Activated T-helper 1 cell treated with anti-CD3 and anti-CD28 coated beads, Interleukin-12 subunit alpha, Interleukin-12 subunit beta, Interleukin-2, Interleukin-4 antibody, amounts not matched to agents 30 ng/mL and 10 ng/mL and 1 ng/mL, durations not matched to agents 14 hours and 24 hours and 36 hours (primary cell): Measurements from ENCODE around the gene OR13J1. TPM values are rescaled to one million over a fixed set of nuclear protein-coding genes. Genes with fewer than 3 reads are reported as not detected.

Experiments
- DNase-seq: peaks from one replicate; pipeline ENCODE4 v3.0.0; 2021; ENCODE audit warnings: low spot score
- H3K27ac Mint-ChIP-seq: one replicate; pipeline ENCODE4 v1.8.0; 2021; ENCODE audit warnings: mild to moderate bottlenecking, mixed read lengths
- H3K27me3 Mint-ChIP-seq: one replicate; pipeline ENCODE4 v1.8.0; 2022; ENCODE audit warnings: mild to moderate bottlenecking, moderate library complexity, mixed read lengths; ENCODE audit not compliant: insufficient read depth
- H3K36me3 Mint-ChIP-seq: one replicate; pipeline ENCODE4 v1.8.0; 2021; ENCODE audit warnings: low read depth, mixed read lengths
- H3K4me1 Mint-ChIP-seq: one replicate; pipeline ENCODE4 v1.8.0; 2021; ENCODE audit warnings: low read depth, mixed read lengths
- H3K4me3 Mint-ChIP-seq: one replicate; pipeline ENCODE4 v1.8.0; 2021; ENCODE audit warnings: mild to moderate bottlenecking, moderate library complexity, mixed read lengths
- H3K9me3 Mint-ChIP-seq: one replicate; pipeline ENCODE4 v1.8.0; 2021; ENCODE audit warnings: mixed read lengths
- intact Hi-C: fragments of 100-400 bp; cut with micrococcal nuclease; formaldehyde crosslinking; loops from one replicate; pipeline ENCODE4 v1.15.1; 2024
- total RNA-seq: library from RNA; stranded (reverse); gene quantifications from 2 replicates; pipeline ENCODE4 v1.2.3, GENCODE V29; 2022

The OR13J1 gene
- total RNA-seq, 1 donor from 2014 or later, result not detected

DNA sequence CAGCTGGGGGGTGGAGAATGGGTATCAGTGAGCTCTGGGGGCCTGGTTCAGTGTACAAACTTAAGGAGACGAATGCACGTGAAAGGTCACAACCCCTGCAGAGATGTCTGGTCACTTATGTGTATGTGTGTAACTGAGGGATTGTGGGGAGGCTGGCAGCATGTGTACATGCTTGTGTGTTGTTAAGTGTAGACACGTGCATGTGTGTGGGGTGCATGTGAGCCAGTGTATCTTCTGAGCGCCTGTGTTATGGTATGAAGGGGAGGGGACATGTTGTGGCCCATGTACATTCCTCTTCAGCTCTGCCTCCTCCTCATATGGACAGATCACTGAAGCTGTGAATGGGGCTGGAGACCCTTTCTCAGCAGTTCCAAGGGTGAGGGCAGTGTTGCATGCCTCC, 39.2 kb downstream of the OR13J1 start:
- peaks cover 25% of the 10 kb centered on the region for H3K4me1 Mint-ChIP-seq
- no peak overlapping the region for H3K27ac Mint-ChIP-seq
- H3K36me3 Mint-ChIP-seq, result no peaks in the 10 kb centered on the region

DNA sequence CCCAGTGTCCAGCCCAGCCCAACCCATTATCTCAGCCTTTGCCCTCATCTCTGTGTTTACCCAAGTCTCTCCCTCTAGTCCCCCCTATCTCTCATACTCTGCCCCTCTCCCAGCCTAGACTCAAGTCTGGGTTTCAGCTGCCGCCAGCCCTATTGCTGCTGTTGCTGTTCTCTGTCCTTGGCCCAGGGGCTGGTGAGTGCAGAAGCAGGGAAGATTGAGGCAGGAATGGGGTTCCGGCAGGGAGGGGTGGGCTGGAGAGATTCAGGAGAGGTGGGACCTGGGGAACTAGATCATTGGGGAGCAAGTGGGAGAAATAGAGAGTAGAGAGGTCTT, 40.5 kb downstream of the OR13J1 start:
- no peak for DNase-seq
- Mint-ChIP-seq H3K9me3 (no peaks in the 10 kb centered on the region), H3K36me3 (no peaks in the 10 kb centered on the region), H3K4me1 (peaks cover 25% of the 10 kb centered on the region), H3K4me3 (peak overlapping the region; percentile 87), H3K27ac (peak overlapping the region; percentile 72), H3K27me3 (peaks cover 3% of the 10 kb centered on the region)
- intact Hi-C loops, result loop anchor here (1.0 to 10.0 kb wide), 12 partner anchors 14 to 712 kb away; partner anchors contain the start of genes ATOSB, CD72, CREB3 and GBA2

More for the DNA sequence above, 39.2 kb downstream of the OR13J1 start:
- H3K9me3 Mint-ChIP-seq, result no peaks in the 10 kb centered on the region
- peak overlapping the region; percentile 12 for H3K4me3 Mint-ChIP-seq
- DNase-seq, result no peak
- intact Hi-C loops, result no loop called here
- H3K27me3 Mint-ChIP-seq, result peaks cover 3% of the 10 kb centered on the region

DNA sequence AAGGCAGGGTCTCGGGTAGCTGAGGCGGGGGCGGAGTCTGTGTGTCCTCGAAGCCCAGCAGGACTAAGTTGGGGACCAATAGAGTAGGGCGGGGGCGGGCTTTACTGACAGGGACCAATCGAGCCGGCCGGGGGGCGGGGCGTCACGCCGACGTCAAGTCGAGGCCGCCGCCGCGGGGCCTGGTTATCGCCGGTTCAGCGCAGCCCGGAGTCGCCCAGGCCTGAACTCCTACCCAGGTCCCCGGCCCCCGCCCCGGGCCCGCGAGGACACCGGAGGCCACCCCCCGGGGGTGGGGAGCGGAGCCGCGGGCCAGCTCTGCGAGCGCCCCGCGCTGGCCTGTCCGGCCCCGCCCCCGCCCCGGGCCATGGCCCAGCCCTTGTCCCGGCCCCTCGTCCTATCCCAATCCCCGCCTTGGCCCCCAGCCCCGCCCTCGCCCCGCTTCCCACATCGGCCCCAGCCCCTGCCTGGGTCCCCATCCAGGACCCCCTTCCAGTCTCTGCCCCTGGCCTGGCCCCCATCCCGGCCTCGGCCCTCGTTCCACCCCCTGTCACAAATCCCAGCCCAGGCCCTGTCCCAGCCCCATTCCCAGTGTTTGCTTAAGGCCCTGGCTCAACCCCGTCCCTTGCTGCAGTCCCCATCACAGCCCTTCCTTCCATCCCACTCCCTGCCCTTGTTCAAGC, 41.0 kb downstream of the OR13J1 start, which contains the start of gene TMEM8B:
Gene TMEM8B, plus strand, starts transcription at position 145 of the 680 bp plus-strand sequence. Its CDS starts 220 bp downstream, at position 365.
- Mint-ChIP-seq H3K4me3 (peak within 1 kb of the TSS; percentile 91), H3K27me3 (peaks cover 3% of the 10 kb centered on the region), H3K4me1 (peaks cover 22% of the 10 kb centered on the region), H3K9me3 (no peaks in the 10 kb centered on the region), H3K27ac (peak within 1 kb of the TSS; percentile 89), H3K36me3 (no peaks in the 10 kb centered on the region)
- DNase-seq, result peak; percentile 86
- intact Hi-C loops, result loop anchor here (1.0 to 10.0 kb wide), 12 partner anchors 14 to 712 kb away; partner anchors contain the start of genes ATOSB, CD72, CREB3 and GBA2

DNA sequence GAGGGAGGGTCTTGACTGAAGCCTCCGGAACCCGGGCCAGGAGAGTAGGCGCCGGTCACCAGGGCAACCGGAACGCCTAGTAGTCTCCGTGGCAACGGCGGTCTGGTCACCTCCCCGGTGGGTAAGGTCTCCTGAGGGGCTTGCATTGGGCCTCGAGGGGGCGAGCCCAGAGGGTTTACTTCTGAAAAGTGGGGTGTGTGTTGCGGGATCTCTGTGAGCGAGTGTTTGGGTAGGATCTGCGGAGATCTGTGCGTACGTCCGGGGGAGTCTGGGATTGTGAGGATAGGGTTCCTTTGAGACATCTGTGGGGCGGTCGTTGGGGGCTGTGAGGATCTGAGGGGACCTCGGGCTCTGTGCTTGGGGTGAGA, 41.5 kb downstream of the OR13J1 start, which contains the start of gene FAM221B:
Gene FAM221B, minus strand, starts transcription at position 17 of the 368 bp plus-strand sequence. CDS start 2,571 bp downstream, outside the sequence.
- DNase-seq, result peak; percentile 29
- Mint-ChIP-seq H3K4me3 (peak within 1 kb of the TSS; percentile 91), H3K36me3 (no peaks in the 10 kb centered on the region), H3K9me3 (no peaks in the 10 kb centered on the region), H3K27ac (peak within 1 kb of the TSS; percentile 89), H3K4me1 (peaks cover 22% of the 10 kb centered on the region), H3K27me3 (peaks cover 3% of the 10 kb centered on the region)
- intact Hi-C loops, result loop anchor here (1.0 to 10.0 kb wide), 12 partner anchors 13 to 711 kb away; partner anchors contain the start of genes ATOSB, CD72, CREB3 and GBA2

DNA sequence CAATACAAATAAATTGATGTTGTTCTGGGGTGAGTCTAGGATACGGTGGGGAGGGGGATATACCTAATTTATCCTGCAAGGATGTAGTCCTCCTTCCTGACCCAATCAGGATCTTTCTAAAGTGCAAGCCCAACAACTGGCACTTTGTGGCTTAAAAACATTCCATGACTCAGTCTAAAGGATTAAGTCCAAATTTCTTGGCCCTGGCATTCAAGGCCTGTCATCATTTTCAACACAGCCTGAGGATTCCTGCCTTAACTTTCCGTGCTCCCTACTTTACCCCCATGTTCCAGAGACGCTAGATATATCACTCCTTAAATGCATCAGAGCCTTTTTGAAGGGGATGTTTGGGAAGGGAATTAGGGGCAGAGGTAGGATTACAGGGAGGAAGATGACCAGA, 42.7 kb downstream of the OR13J1 start:
- Mint-ChIP-seq H3K4me3 (peak overlapping the region; percentile 91), H3K9me3 (no peaks in the 10 kb centered on the region), H3K4me1 (peaks cover 22% of the 10 kb centered on the region), H3K27ac (no peak overlapping the region), H3K36me3 (no peaks in the 10 kb centered on the region), H3K27me3 (peaks cover 3% of the 10 kb centered on the region)
- no peak for DNase-seq
- intact Hi-C loops, result loop anchor here (5.0 to 10.0 kb wide), 4 partner anchors 207 to 710 kb away; partner anchors contain the start of genes ATOSB, CD72, RECK and RNF38

DNA sequence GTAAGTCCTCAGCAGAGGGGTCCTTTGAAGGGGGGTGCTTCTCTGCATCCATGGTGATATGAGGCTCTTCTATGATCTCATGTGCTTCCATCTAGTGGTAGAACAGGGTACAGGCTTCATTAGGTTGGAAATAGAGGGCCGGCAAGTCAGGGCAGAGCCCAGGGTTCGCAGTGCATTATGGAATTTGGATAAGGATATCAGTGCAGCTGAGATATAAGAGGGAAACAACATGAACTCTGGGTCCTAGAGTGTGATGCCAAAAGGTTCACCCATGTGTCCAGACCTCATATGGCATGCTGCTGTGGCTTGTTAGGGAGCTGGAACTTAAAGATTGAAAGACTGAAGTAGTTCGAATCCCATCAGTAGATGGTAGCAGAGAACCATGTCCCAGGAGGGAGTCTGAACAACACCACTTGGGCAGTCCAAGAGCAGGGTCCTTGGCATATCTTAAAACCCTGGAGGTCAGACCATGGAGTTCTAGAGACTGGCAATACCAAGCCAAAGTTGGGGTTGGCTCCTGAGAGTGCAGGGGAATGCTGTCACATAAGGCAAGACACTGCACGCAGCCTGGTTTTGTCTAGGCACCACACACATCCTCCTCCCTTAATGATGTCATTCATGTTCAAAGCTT, 44.0 kb downstream of the OR13J1 start:
- intact Hi-C loops, result loop anchor here (1.0 to 10.0 kb wide), 6 partner anchors 36 to 709 kb away; partner anchors contain the start of genes ATOSB, CD72, RECK and RNF38
- H3K4me3 Mint-ChIP-seq, result peak overlapping the region; percentile 11
- DNase-seq, result peak; percentile 21
- peaks cover 3% of the 10 kb centered on the region for H3K27me3 Mint-ChIP-seq
- peaks cover 22% of the 10 kb centered on the region for H3K4me1 Mint-ChIP-seq
- H3K27ac Mint-ChIP-seq, result no peak overlapping the region
- no peaks in the 10 kb centered on the region for H3K9me3 Mint-ChIP-seq
- H3K36me3 Mint-ChIP-seq, result no peaks in the 10 kb centered on the region

DNA sequence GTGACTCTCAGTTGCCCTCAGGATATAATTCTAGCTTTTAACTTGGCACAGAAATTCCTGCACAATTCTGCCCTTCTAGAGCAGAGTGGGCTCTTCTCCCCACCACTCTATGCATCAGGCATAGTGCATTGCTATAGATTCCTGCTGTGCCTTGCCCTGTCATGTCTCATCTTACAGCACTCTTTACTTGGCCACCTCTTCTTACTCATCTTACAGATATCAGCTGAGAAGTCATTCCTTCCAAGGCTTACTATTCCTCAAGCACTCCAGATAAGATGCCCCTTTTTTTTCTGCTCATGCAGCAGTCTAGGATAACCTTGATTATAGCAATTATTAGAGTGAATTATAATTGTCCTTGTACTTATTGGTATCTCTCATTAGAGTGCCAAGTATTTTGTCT, 47.3 kb downstream of the OR13J1 start:
- no peak overlapping the region for H3K27ac Mint-ChIP-seq
- intact Hi-C loops, result loop anchor here (10.0 kb wide), 2 partner anchors 212 to 582 kb away; partner anchors contain the start of genes RECK and RNF38
- H3K4me1 Mint-ChIP-seq, result no peaks in the 10 kb centered on the region
- DNase-seq, result no peak
- H3K27me3 Mint-ChIP-seq, result peaks cover 3% of the 10 kb centered on the region
- H3K36me3 Mint-ChIP-seq, result no peaks in the 10 kb centered on the region
- no peak overlapping the region for H3K4me3 Mint-ChIP-seq
- H3K9me3 Mint-ChIP-seq, result no peaks in the 10 kb centered on the region

DNA sequence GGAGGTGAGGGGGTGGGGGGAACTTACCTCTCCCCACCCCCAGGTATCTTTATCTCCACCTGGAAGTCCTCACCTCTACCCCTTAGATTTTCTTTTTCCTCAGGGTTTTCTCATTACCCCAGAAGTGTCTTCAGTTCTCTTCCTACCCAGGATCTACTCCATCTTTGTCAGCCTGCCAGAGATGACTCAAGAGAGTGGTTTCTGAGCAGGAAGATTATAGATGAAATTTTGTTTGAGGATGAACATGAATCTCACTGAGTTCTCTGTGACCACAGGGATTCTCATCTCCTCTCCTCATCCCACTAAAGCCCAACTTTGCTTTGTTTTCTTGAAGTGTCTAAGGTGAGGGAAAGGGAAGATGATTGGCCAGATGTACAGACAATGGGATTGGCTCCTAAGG, 50.1 kb downstream of the OR13J1 start:
- Mint-ChIP-seq H3K4me3 (no peak overlapping the region), H3K36me3 (no peaks in the 10 kb centered on the region), H3K27me3 (peaks cover 6% of the 10 kb centered on the region), H3K4me1 (peaks cover 6% of the 10 kb centered on the region), H3K9me3 (no peaks in the 10 kb centered on the region), H3K27ac (no peak overlapping the region)
- intact Hi-C loops, result loop anchor here (10.0 kb wide), 2 partner anchors 215 to 585 kb away; partner anchors contain the start of genes RECK and RNF38
- DNase-seq, result no peak

Other genes with a start within 250 kb of the OR13J1 start
- gene SIT1, start 219.5 kb downstream of the OR13J1 start, total RNA-seq, result 86.6 and 90.5 TPM in 2 replicates
- 5,317 and 5,787 TPM in 2 replicates for gene RMRP, start 212.4 kb downstream of the OR13J1 start, total RNA-seq
- 20.6 and 24.0 TPM in 2 replicates for gene CCDC107, start 212.1 kb downstream of the OR13J1 start, total RNA-seq
- gene ARHGEF39, start 205.2 kb downstream of the OR13J1 start, total RNA-seq, result 7.9 and 8.8 TPM in 2 replicates
- gene CA9, start 196.5 kb downstream of the OR13J1 start, total RNA-seq, result 0.44 TPM in 1 of 2 replicates, not detected in the other
- gene TPM2, start 180.5 kb downstream of the OR13J1 start, total RNA-seq, result 2.5 and 4.5 TPM in 2 replicates
- gene TLN1, start 138.2 kb downstream of the OR13J1 start, total RNA-seq, result 229 and 230 TPM in 2 replicates
- gene CREB3, start 137.7 kb downstream of the OR13J1 start, total RNA-seq, result 32.1 and 32.6 TPM in 2 replicates
- gene GBA2, start 121.2 kb downstream of the OR13J1 start, total RNA-seq, result 54.7 and 58.4 TPM in 2 replicates
- 18.4 and 18.9 TPM in 2 replicates for gene RGP1, start 121.1 kb downstream of the OR13J1 start, total RNA-seq
- gene MSMP, start 116.1 kb downstream of the OR13J1 start, total RNA-seq, result not detected in 2 replicates
- 9.3 and 10.4 TPM in 2 replicates for gene NPR2, start 78.8 kb downstream of the OR13J1 start, total RNA-seq
- 0.66 and 1.0 TPM in 2 replicates for gene SPAG8, start 58.1 kb downstream of the OR13J1 start, total RNA-seq
- 47.5 and 55.3 TPM in 2 replicates for gene HINT2, start 55.4 kb downstream of the OR13J1 start, total RNA-seq
- gene FAM221B, start 41.7 kb downstream of the OR13J1 start, total RNA-seq, result not detected in 2 replicates
- 1.7 and 1.9 TPM in 2 replicates for gene TMEM8B, start 41.2 kb downstream of the OR13J1 start, total RNA-seq
- not detected in 2 replicates for gene HRCT1, start 35.8 kb upstream of the OR13J1 start, total RNA-seq
- not detected in 2 replicates for gene SPAAR, start 39.1 kb upstream of the OR13J1 start, total RNA-seq
- gene OR2S2, start 87.8 kb upstream of the OR13J1 start, total RNA-seq, result not detected in 2 replicates
- 3.8 and 4.4 TPM in 2 replicates for gene RECK, start 166.5 kb upstream of the OR13J1 start, total RNA-seq